Measurements from ENCODE around the gene LGALS13.

Gene LGALS13, protein sequence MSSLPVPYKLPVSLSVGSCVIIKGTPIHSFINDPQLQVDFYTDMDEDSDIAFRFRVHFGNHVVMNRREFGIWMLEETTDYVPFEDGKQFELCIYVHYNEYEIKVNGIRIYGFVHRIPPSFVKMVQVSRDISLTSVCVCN

GRCh38 chr19:39602224-39602623 lies at the start of gene LGALS13:
TSS of gene LGALS13 (plus strand) at chr19:39602524. CDS start at chr19:39602569, 45 bp downstream.
- no peak for DNase-seq

DNA sequence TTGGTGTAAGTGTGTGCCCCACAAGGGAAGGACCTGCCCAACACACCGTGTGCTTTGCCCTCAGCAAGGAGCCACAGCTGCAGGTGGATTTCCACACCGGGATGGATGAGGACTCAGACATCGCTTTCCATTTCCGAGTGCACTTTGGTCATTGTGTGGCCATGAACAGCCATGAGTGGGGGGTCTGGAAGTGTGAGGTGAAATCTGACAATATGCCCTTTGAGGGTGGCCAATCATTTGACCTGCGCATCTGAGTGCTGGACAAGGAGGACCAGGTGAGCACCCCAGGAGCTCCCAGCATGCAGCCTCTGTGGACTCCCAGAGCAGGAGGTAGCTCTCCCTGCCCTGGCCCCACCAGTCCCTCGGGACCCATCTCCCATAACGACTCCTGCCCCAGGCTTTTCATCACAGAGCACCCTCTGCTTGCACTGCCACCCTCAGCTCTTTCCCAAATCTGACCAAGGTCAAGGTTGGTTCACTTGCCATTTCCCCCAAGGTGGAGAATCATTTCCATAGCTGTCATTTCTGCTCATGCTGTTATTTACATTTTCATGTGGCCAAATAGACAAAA lies 49.2 kb upstream of the LGALS13 start:
- no peak for DNase-seq

GRCh38 chr19:39554701-39555311 lies 47.5 kb upstream of the LGALS13 start:
- DNase-seq, result no peak

- DNase-seq, result no peak
Measured at GRCh38 chr19:39555883-39556282, 46.4 kb upstream of the LGALS13 start.

DNA sequence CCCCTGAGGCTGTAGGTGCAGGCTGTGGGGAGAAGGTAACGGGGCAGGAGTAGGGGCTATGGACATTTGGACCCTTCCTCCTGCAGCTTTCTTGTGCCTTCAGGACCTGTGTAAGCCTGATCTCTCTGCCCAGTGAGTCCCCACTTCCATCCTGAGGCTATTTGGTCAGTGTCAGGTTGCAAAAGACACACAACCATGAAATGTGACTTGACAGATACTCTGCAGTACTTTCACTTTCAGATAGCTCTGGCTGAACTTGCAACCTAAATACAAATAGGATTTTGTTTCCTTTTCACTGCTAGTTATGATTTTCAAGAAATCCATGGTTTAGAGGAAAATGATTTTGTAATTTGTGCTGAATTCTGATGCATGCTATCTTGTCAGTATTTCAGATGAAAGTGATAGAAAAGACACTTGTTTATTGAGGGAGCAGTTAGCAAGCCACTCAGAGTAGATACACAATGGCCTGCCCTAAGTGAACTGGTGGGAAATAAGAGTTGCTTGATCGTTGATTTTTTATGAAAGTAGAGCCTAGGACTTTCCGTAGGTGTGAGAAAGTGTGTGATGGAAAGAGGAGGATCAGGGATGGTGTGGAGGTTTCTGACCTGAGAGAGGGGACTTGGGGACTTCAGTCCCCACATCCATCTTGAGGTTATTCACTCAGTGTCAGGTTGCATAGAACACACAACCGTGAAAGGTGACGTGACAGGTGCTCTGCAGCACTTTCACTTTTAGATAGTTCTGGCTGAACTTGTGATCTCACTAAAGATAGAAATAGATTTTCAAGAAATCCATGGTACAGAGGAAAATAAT lies 44.3 kb upstream of the LGALS13 start:
- no peak for DNase-seq

GRCh38 chr19:39558624-39559117 lies 43.7 kb upstream of the LGALS13 start:
- DNase-seq, result no peak

GRCh38 chr19:39563408-39563807 lies 38.9 kb upstream of the LGALS13 start:
- no peak for DNase-seq

DNA sequence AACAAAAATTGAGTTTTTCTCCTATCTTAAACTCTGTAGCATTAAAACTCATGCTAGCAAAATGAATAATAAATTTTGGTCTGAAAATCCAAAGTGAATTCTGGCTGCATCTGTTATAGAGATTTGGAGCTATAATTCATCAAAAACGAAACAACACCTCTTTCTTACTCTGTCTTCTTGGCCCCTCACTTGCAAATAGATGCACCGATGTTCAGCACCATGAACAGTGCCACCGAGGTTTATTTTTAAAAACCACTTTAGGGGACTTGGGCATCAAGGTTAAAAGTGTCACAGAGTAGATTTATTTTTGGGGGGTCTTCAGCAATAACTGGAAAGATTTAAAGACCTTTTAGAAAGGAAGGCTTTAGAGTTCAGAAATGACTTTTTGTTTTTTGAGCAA lies 36.3 kb upstream of the LGALS13 start:
- DNase-seq, result no peak

- no peak for DNase-seq
Measured at GRCh38 chr19:39568604-39569003, 33.7 kb upstream of the LGALS13 start.

DNA sequence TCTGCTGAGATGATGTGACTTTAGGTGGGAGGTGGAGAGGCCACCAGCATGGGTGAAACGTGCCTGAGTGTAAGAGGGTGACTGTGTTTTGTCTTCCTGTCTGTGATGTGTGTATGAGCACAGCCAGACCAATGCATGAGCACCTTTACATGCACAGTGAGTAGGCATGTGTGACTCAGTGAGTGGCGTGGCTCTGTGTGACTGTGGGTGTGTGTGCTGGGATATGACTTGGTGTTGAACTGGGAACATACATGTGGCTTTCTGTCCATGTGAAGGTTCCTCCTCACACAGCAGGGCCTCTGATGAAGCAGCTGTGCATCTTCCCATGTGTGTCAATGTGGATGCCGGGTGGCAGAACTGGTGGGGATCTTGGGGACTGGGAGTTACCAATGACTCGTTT lies 19.9 kb upstream of the LGALS13 start:
- DNase-seq, result no peak

DNA sequence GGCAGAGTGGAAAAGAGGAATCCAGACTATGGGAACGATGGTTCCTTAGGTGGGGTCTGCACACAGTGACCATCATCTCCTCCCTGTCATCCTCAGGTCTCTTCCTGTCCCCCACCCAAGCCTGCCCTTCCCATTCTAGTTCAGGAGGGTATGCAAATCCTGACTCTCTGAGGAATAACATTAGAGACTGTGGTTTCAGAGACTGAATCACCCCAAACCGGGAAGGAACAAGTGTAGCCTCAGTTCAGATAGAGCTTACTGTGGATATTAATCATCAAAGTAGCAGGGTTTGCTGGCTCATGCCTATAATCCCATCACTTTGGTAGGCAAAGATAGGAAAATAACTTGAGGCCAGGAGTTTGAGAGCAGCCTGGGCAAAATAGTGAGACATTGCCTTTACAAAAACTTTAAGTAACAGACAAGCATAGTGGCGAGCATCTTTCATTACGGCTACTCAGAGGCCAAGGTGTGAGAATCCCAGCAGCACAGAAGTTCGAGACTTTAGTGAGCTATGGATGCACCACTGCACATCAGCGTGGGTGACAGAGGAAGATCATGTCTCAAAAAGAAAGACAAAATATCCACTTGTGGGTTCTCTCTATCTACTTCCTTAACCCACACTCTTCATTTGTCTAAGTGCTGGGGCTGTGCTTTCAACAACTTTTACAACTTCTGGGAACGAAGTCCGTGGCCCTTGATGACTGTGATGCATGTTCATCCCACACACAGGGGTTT lies 19.3 kb upstream of the LGALS13 start:
- no peak for DNase-seq

GRCh38 chr19:39587496-39587895 lies 14.8 kb upstream of the LGALS13 start:
- no peak for DNase-seq

DNA sequence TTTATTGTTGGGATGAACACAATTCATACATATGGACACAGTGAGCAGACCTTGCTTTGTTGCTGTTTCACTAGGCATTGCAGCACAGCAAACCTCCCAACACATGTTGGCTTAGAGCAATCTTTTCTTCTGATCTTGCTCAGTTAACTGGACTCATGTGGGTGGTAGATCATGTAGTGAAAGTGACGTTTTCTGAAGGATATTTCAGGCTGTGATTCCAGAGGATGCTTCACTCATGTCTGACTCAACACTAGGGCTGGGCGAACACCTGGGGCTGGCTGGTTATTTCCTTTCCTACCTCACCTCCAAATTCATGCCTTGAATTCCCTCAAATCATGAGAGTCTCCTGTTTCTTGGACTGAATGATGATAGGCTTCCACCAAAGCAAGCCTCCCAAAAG lies 14.3 kb upstream of the LGALS13 start:
- DNase-seq, result no peak

DNA sequence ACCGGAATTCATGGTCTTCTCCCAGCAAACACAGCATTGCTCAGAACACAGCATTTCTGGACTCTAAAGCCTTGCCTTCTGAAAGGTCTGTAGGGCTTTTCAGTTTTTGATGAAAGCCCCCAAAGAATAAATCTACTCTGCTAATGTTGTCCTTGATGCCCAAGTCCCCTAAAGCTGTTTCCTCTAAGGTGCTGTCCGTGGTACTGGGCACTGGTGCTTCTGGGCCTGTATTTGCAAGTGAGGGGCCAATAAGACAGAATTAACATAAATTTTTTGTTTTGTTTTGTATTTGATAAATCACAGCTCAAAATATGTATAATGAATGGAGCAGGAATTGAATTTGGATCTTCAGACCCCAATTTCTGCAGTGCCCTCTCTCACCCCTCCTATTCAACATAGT lies 12.1 kb upstream of the LGALS13 start:
- DNase-seq, result no peak

- no peak for DNase-seq
Measured at GRCh38 chr19:39592381-39592780, 9.9 kb upstream of the LGALS13 start.

GRCh38 chr19:39595950-39596349 lies 6.4 kb upstream of the LGALS13 start:
- no peak for DNase-seq

GRCh38 chr19:39596911-39597310 lies 5.4 kb upstream of the LGALS13 start:
- no peak for DNase-seq

DNA sequence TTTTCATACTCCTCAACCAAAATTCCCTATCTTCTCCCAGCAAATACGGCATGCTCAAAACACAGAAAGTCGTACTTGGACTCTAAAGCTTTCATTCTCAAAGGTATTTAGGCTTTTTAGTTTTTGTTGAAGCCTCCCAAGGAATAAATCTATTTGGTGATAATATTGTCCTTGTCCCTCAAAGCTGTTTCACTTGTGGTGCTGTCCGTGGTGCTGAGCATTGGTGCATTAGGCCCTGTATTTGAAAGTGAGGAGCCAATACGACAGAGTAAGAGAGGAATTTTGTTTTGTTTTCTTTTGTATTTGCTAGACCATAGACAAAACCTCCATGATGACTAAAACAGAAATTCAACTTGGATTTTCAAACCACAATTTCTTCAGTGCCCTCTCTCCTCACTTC lies 3.2 kb upstream of the LGALS13 start:
- DNase-seq, result peak; percentile 7

DNA sequence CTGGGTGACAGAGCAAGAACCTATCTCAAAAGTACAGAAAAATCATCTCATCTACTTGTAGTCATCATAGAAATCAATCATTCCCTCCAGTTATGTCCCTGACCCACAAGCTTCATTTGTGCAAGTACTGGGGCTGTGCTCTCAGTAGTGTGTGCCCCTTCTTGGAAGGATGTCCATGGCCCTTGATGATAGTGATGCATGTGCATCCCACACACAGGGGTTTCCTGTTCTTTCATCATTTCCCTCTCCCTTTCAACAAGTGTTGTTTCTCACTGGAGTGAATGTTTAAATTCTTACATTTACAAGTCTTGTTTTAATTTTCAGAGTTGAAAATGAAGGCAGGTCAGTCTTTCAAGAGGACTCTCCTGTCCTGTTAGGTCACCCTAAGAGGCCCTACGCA lies 1.5 kb downstream of the LGALS13 start:
- DNase-seq, result no peak

- no peak for DNase-seq
Measured at GRCh38 chr19:39607021-39607420, 4.7 kb downstream of the LGALS13 start.

DNA sequence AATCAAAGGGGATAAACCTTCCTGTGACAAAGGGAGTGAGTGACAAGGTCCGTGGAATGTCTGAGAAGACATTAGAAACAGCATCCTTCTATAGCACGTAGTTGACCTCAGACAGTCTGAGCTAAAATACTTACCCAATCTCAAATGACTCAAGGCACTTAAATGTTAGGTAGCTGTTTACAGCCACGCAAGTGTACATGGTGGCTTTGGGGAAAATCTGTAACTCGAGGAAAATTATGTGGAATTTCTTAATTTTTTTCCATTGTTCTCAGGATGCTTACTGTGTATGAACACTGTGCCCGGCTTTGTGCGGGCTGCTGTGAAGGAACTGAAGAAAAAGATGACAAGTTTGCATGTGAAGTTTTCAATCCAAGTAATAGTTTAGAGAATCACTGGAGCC lies 5.2 kb downstream of the LGALS13 start:
- no peak for DNase-seq

- DNase-seq, result no peak
Measured at GRCh38 chr19:39613597-39613996, 11.3 kb downstream of the LGALS13 start.

- DNase-seq, result no peak
Measured at GRCh38 chr19:39617745-39618144, 15.4 kb downstream of the LGALS13 start.
